BJ (cell line): ENCODE data around the gene BNIP3. TPM values are rescaled to one million over a fixed set of nuclear protein-coding genes. Genes with fewer than 3 reads are reported as not detected.
"Not testable (repeated sequence)": the region's sequence is repeated elsewhere in the genome, so short reads cannot be mapped to it uniquely, and the experiment has no call there.

ENCODE experiments used
- CTCF ChIA-PET: fragments of 350-600 bp; formaldehyde crosslinking; extraction: SDS; loops from one replicate; lab custom pipeline; 2021; ENCODE audit warnings: antibody characterized with exemption, inconsistent platforms; lab: Yijun Ruan, JAX
- POLR2A ChIA-PET: fragments of 300-600 bp; sonication (Branson Sonifier 250); formaldehyde crosslinking; extraction: SDS; loops from one replicate; lab custom pipeline; 2021; ENCODE audit warnings: antibody characterized with exemption; lab: Charles Lee
- DNase-seq: peaks from one replicate; pipeline ENCODE4 v3.0.0-alpha.2; 2011; ENCODE audit warnings: low read depth
- H3K27me3 ChIP-seq: 2 replicates; pipeline ENCODE4 v1.6.0; 2011; ENCODE audit warnings: low read length; ENCODE audit not compliant: control insufficient read depth, insufficient read depth
- H3K36me3 ChIP-seq: 2 replicates; pipeline ENCODE4 v1.5.1; 2011; ENCODE audit warnings: low read length; ENCODE audit not compliant: control insufficient read depth, insufficient read depth
- H3K4me3 ChIP-seq: 2 replicates; pipeline ENCODE4 v1.5.1; 2011; ENCODE audit warnings: low read depth, mild to moderate bottlenecking, control low read depth, low read length
- polyA plus RNA-seq: library from polyadenylated mRNA; depleted of rRNA; stranded (reverse); fragments of >200 nt; gene quantifications from 2 replicates; pipeline ENCODE4 v1.2.3, GENCODE V29; 2011; rRNA removed
- TF ChIP-seq, protein P1 (sequence below): IDR thresholded peaks from 2 replicates; pipeline ENCODE4 v1.5.1; 2011; ENCODE audit warnings: low read depth, mild to moderate bottlenecking, control low read depth, inconsistent platforms, low read length, moderate library complexity; ENCODE audit not compliant: insufficient read depth

BNIP3 gene
- polyA plus RNA-seq, 1 experiment = 89.1 TPM

DNA sequence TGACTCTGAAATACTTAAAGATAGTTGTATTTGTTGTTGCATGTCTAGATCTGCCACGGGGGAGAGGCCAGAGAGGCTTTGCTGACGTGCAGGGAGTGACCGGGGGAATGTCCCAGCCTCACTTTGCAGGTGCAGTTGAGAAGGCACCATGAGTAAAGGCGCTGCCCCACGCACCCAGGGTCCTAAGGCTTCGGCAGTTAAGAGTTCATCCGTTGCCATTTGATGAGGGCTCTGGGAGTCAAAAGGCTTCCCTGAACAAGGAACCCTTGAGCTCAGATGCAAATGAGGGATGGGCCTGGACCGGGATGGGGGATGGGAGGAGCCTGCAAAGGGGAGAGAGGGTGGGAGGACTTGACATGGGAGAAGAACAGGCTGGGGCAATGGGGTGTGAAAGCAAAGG is 60.5 kb downstream of the BNIP3 start:
- Histone ChIP-seq H3K4me3 (no peak overlapping the region), H3K27me3 (no peaks in the 10 kb centered on the region), H3K36me3 (no peaks in the 10 kb centered on the region)
- POLR2A ChIA-PET = no interaction called here
- CTCF ChIA-PET = no interaction called here
- TF ChIP-seq, protein P1, sequence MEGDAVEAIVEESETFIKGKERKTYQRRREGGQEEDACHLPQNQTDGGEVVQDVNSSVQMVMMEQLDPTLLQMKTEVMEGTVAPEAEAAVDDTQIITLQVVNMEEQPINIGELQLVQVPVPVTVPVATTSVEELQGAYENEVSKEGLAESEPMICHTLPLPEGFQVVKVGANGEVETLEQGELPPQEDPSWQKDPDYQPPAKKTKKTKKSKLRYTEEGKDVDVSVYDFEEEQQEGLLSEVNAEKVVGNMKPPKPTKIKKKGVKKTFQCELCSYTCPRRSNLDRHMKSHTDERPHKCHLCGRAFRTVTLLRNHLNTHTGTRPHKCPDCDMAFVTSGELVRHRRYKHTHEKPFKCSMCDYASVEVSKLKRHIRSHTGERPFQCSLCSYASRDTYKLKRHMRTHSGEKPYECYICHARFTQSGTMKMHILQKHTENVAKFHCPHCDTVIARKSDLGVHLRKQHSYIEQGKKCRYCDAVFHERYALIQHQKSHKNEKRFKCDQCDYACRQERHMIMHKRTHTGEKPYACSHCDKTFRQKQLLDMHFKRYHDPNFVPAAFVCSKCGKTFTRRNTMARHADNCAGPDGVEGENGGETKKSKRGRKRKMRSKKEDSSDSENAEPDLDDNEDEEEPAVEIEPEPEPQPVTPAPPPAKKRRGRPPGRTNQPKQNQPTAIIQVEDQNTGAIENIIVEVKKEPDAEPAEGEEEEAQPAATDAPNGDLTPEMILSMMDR = no peak
- no peak for DNase-seq

DNA sequence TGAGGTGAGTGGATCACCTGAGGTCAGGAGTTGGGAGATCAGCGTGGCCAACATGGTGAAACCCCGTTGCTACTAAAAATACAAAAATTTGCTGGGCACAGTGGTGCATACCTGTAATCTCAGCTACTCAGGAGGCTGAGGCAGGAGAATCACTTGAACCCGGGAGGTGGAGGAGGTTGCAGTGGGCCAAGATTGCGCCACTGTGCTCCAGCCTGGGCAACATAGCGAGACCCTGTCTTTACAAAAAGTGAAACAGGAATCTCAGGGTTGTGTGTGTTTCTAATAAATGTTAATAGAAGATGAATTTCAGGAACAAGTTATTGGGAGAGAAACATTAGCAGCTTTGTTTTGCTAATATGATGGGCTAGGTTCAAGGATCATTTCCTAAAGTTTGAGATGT is 61.0 kb downstream of the BNIP3 start:
- Histone ChIP-seq H3K27me3 (no peaks in the 10 kb centered on the region), H3K36me3 (no peaks in the 10 kb centered on the region), H3K4me3 (no peak overlapping the region)
- no peak for DNase-seq
- TF ChIP-seq, protein P1 = no peak
- POLR2A ChIA-PET = no interaction called here
- CTCF ChIA-PET = no interaction called here

DNA sequence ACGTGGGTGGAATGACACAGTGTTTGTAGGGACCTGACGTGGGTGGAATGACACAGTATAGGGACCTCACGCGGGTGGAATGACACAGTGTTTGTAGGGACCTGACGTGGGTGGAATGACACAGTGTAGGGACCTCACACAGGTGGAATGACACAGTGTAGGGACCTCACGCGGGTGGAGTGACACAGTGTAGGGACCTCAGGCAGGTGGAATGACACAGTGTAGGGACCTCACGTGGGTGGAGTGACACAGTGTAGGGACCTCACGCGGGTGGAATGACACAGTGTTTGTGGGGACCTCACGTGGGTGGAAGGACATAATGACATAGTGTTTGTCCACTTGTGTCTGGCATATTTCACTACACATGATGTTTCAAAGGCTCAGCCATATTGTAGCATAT is 61.6 kb downstream of the BNIP3 start:
- Histone ChIP-seq H3K36me3 (no peaks in the 10 kb centered on the region), H3K27me3 (no peaks in the 10 kb centered on the region), H3K4me3 (no peak overlapping the region)
- ChIA-PET CTCF (no interaction called here), POLR2A (no interaction called here)
- TF ChIP-seq, protein P1 = no peak
- no peak for DNase-seq

DNA sequence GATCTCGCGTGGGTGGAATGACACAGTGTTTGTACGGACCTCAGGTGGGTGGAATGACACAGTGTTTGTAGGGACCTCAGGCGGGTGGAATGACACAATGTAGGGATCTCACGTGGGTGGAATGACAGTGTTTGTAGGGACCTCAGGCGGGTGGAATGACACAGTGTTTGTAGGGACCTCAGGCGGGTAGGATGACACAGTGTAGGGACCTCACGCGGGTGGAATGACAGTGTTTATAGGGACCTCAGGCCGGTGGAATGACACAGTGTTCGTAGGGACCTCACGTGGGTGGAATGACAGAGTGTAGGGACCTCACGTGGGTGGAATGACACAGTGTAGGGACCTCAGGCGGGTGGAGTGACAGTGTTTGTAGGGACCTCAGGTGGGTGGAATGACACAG is 62.3 kb downstream of the BNIP3 start:
- DNase-seq, H3K4me3 ChIP-seq, H3K36me3 ChIP-seq, CTCF ChIA-PET, H3K27me3 ChIP-seq, POLR2A ChIA-PET: not testable (repeated sequence)

Other genes starting within 250 kb of the BNIP3 start
- 27.6 and 31.2 TPM in 2 replicates for gene PPP2R2D, start 80.9 kb downstream of the BNIP3 start, polyA plus RNA-seq
- gene JAKMIP3, start 84.0 kb upstream of the BNIP3 start, polyA plus RNA-seq = 0.20 and 0.26 TPM in 2 replicates
- gene DPYSL4, start 205.0 kb upstream of the BNIP3 start, polyA plus RNA-seq = 3.4 and 5.3 TPM in 2 replicates